ENCODE measurements around the gene GPR32.
"Not testable (repeated sequence)": the region's sequence is repeated elsewhere in the genome, so short reads cannot be mapped to it uniquely, and the experiment has no call there.

GPR32 gene

GRCh38 chr19:50797781-50798658, 27.8 kb downstream of the GPR32 start:
- no peak for DNase-seq (ENCODE audit: extremely low read depth in 1 of 2, low read depth in 1 of 2)

GRCh38 chr19:50798659-50799546, 28.6 kb downstream of the GPR32 start:
- no peak for DNase-seq (ENCODE audit: extremely low read depth in 1 of 2, low read depth in 1 of 2)

- no peak for DNase-seq (ENCODE audit: extremely low read depth in 1 of 2, low read depth in 1 of 2)
Observed at GRCh38 chr19:50799547-50799851, 29.2 kb downstream of the GPR32 start.

- no peak for DNase-seq (ENCODE audit: extremely low read depth in 1 of 2, low read depth in 1 of 2)
Observed at GRCh38 chr19:50801107-50801506, 30.8 kb downstream of the GPR32 start.

DNA sequence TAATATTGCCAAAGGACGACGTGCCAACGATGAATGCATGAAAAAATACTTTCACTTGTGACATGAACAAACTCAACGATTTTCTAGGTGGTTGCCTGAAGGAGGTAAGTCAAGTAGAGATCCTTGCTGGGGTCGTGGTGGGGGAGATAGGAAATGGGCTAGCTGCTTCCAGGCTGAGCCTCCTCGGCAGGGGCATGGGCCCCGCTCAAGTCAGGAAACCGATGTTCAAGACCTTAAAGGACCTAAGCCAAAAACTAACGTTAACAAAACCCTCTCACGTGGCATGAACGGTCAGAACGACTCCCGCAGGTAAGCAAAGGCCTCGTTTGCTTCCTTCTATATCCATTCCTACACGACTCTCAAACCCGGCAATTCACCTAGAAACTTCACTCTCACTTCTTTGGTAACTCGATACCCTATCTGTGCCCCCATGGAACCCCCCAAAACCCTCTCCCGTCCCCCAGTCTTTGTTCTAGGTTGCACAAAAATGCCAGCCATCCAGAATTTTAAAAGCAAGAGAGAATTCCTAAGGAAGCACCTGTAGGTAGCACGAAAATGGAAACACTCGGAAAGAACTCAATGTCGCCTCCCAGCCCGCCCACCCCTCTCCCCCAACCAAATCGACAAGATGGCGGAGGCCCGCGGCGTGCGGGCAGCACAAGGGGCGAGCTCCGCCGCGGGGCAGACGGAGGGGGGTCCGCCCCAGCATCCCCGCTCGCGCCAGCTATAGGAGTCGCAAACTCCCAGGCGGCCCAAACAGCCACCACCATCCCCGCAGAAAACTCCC, 33.6 kb downstream of the GPR32 start:
- DNase-seq (ENCODE audit: extremely low read depth in 1 of 2, low read depth in 1 of 2): no peak

DNA sequence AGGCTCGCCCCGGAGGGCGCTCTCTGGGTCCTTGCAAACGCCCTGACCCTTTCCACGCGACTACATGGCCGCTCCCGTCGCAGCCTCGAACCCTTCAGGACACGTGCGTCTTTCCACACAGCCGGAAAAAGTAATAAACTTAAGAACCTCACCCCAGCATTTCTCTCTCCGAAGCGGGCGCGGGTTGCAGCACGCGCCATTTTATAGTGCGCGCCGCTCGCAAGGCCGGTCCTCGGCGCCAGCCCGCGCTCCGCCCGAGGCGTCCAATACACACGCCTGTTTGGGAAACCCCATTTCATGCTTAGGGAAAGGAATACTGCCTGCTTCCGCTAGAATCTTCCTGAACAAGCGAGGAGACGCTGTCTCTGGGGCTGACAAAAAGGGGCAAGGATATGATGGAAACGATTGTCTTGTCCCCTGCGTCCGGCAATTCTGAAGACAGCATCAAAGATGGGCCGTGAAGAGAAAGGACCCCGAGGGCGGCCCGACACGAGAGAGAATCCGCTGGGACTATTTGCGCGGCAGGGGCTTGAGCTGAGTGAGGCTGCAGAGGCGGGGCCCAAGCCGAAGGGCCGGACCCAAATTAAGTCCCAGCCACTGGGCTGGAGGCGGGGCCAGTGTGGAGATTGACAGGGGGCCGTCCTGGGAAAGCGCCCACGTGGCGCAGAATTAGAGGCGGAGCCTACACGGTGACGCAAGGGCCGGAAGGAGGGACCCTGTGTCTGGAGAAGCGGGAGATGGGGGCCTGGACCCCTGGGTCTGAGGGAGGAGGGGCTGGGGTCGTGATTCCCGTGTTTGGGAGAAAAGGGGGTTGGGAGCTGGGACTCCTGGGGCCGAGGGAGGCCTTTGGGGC, 34.4 kb downstream of the GPR32 start:
- DNase-seq (ENCODE audit: extremely low read depth in 1 of 2, low read depth in 1 of 2): peak; percentile 97 to 98

DNA sequence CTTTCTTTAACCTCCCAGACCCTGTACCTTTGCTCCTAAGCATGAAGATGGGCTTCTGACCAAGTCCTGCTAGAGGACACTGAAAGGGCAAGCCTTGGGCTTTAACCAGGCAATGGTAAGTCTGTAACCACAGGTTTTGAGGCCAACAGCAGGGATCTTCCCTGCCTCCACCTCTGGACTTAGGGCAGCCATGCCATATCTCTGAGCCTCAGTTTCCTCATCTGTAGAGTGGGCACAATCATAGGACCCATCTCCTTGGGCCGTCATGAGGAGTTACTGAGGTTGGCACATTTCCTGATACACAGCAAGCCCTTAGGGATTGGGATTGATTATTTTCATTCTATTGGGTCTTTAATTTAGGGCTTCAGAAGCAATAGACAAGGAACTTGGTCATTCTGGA, 38.6 kb downstream of the GPR32 start:
- DNase-seq (ENCODE audit: extremely low read depth in 1 of 2, low read depth in 1 of 2): no peak

DNA sequence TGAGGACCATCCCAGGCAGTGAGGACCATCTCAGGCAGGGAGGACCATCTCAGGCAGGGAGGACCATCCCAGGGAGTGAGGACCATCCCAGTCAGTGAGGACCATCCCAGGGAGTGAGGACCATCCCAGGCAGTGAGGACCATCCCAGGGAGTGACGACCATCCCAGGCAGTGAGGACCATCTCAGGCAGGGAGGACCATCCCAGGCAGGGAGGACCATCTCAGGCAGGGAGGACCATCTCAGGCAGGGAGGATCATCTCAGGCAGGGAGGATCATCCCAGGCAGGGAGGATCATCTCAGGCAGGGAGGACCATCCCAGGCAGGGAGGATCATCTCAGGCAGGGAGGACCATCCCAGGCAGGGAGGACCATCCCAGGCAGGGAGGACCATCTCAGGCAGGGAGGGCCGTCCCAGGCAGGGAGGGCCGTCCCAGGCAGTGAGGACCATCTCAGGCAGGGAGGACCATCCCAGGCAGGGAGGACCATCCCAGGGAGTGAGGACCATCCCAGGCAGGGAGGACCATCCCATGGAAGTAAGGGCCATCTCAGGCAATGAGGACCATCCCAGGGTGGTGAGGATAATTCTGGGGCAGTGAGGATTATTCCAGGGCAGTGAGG, 41.5 kb downstream of the GPR32 start:
- DNase-seq (ENCODE audit: extremely low read depth in 1 of 2, low read depth in 1 of 2): not testable (repeated sequence)

- DNase-seq (ENCODE audit: extremely low read depth in 1 of 2, low read depth in 1 of 2): no peak
Observed at GRCh38 chr19:50812474-50812873, 42.2 kb downstream of the GPR32 start.

DNA sequence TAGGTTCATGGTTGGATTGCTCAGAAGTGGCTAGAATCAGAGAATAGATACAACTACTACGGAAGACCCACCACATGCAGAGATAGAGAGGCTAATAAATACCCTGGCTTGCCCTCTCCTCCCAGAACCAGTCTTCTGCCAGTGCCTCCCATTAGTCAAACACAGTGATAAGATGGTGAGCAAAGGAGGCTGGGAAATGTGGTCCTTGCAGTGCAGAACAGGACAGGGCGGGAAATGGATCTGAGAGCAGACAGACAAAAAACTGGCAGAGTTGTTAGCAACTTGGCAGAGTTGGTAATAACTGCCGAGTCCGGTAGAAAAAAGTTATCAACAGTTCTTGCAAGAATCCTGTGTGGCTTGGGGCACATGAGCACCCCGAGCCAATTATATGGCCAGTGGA, 44.6 kb downstream of the GPR32 start:
- no peak for DNase-seq (ENCODE audit: extremely low read depth in 1 of 2, low read depth in 1 of 2)

GRCh38 chr19:50815439-50815838, 45.2 kb downstream of the GPR32 start:
- no peak for DNase-seq (ENCODE audit: extremely low read depth in 1 of 2, low read depth in 1 of 2)

GRCh38 chr19:50817941-50818858, 47.9 kb downstream of the GPR32 start:
- peak in 1 of 2 donors; percentile 61 for DNase-seq (ENCODE audit: extremely low read depth in 1 of 2, low read depth in 1 of 2)

DNA sequence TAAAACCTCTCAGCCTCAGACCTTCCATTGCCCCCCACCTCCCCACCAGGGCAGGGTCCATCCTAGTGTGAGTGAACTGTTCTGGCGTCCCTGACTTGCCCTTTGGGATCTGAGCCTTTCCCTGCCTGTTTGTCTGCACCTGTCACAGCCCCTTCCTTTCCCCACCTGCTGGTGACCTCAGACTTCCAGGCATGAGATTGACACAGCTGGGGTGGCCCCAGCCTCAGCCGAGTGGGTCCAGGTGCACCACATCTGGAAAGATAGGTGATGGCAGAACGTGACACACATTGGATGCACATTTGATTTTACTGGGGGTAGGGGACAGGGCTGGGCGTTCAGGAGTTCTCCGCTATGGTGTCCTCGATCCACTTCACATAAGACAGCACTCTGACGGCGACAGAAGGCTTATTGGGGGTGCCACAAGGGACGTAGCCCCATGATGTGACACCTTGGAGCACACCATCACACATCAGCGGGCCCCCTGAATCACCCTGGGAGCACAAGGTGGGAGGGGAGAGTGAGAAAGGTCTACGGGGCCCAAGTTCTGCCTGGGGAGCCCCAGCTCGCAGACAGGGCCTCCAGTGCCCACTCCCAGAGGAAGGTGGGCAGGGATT, 48.7 kb downstream of the GPR32 start:
- no peak for DNase-seq (ENCODE audit: extremely low read depth in 1 of 2, low read depth in 1 of 2)

DNA sequence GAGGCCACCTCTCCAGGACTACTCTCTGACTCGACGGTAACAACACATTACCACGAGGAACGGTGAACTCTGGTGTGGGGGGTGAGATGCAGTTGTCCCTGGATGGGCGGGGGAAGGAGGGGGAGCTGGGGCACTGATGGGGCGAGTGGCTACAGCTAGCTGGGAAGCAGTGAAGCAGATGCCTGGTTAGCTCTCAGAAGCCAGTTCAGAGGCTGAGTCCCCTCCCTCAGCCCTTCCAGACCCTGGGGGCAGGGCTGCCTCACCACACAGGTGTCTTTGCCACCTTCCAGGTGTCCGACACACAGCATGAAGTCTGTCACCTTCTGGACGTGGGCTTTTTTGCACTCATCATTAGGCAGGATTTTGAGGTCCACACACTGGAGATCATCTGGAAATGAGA, 49.4 kb downstream of the GPR32 start:
- DNase-seq (ENCODE audit: extremely low read depth in 1 of 2, low read depth in 1 of 2): no peak

- DNase-seq (ENCODE audit: extremely low read depth in 1 of 2, low read depth in 1 of 2): no peak
Observed at GRCh38 chr19:50820086-50820485, 49.8 kb downstream of the GPR32 start.

DNA sequence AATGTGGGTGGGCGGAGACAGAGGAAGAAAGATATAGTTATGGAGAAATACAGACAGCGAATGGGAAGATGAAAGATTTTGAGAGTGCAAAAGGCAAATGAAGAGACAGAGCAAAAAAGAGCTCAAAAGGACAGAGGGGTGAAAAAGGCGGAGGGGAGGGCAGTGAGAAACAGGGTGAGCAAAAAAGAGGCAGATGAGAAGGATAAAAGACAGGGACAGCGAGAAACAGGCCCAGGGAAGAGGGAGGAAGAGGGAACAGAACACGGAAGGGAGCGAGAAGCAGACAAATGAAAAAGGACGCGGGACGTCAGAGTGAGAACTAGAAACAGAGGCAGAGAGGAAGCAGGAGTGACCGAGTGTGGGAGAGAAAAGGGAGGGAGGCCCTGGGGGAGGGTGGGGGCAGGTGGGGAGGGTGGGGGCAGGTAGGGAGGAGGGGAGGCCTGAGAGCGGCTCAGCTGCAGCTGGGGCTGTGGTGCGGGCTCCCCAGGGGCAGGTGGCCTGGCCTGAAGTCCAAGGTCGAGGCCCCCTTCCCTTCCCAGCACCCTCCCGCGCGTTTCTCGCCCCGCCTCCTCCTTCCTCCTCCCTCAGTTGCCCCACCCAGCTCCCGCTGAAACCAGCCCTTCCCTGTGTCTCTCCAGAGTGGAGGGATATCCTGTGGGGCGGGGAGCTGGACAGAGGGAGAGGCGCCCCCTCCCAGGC, 50.4 kb downstream of the GPR32 start:
- no peak for DNase-seq (ENCODE audit: extremely low read depth in 1 of 2, low read depth in 1 of 2)

DNA sequence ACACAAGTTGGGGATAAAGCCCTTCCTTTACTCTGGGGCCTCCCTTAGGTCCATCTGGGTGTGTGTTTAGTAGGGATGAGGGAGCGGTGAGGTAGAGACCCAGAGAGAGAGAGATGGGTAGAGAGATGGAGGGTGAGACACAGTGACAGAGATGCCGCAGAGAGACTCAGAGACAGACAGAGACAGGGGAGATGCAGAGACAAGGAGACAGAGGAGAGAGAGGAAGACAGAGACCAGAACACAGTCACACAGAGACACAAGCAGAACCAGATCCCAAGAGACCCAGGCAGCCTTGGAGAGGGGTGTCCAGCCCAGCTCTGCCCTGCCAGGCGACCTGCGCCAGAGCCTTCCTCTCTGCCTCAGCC, 51.0 kb downstream of the GPR32 start:
- DNase-seq (ENCODE audit: extremely low read depth in 1 of 2, low read depth in 1 of 2): no peak
